GM23338 (cell line): ENCODE results near the gene TPM1.

Experiments
- EZH2 ChIP-seq: fragments of 200-600 bp; sonication (generic); IDR thresholded peaks from one replicate; pipeline ENCODE4 v1.8.0; 2017; ENCODE audit warnings: antibody characterized with exemption, mild to moderate bottlenecking, low read depth; ENCODE audit not compliant: unreplicated experiment
- EZH2phosphoT487 ChIP-seq: fragments of 200-600 bp; sonication (generic); IDR thresholded peaks from one replicate; pipeline ENCODE4 v1.8.1; 2018; ENCODE audit warnings: antibody characterized with exemption; ENCODE audit not compliant: unreplicated experiment
- JUNB ChIP-seq: IDR thresholded peaks from one replicate; pipeline ENCODE4 v1.6.1; 2016; ENCODE audit warnings: antibody characterized with exemption; ENCODE audit not compliant: unreplicated experiment
- POLR2AphosphoS5 ChIP-seq: IDR thresholded peaks from 2 replicates; pipeline ENCODE4 v1.6.1; 2016; ENCODE audit warnings: antibody characterized with exemption, low read depth
- STAT1 ChIP-seq: IDR thresholded peaks from one replicate; pipeline ENCODE4 v1.6.1; 2016; ENCODE audit warnings: antibody characterized with exemption; ENCODE audit not compliant: unreplicated experiment
- ZNF331 ChIP-seq: fragments of 250-450 bp; sonication (Bioruptor Pico); IDR thresholded peaks from 2 replicates; pipeline ENCODE4 v1.5.0; 2020; ENCODE audit warnings: low read depth, mild to moderate bottlenecking, moderate library complexity
- TF ChIP-seq, protein P1 (sequence below), 2 experiments: fragments of 200-600 bp in 1 of 2; sonication (generic) in 1 of 2; conservative IDR thresholded peaks; 2 replicates each; pipeline versions ENCODE4 v1.5.1 to v1.6.1; 2016 to 2017; ENCODE audit warnings: antibody characterized with exemption in 2 of 2, low read depth in 2 of 2, mild to moderate bottlenecking in 2 of 2, moderate library complexity in 1 of 2
- TF ChIP-seq, protein P2 (sequence below): IDR thresholded peaks from one replicate; pipeline ENCODE4 v1.6.1; 2018; ENCODE audit warnings: antibody characterized with exemption; ENCODE audit not compliant: unreplicated experiment

DNA sequence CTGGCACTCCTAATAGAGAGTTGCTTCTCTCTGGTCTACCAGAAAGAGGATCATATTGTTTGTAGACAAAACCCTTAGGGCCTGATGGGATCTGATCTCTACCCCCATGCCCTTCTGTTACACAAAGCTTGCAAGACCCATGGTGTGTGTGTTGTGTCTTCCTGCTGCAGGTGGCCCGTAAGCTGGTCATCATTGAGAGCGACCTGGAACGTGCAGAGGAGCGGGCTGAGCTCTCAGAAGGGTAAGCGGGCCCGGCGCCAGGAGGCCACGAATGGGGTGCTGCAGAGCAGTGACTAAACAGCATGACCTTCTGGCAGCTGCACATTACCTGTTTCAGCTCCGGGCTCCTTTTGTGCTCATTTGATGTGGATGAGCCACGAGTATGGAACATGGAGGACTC, 18.2 kb downstream of the TPM1 start:
- no peak for TF ChIP-seq POLR2AphosphoS5
- TF ChIP-seq, protein P1, sequence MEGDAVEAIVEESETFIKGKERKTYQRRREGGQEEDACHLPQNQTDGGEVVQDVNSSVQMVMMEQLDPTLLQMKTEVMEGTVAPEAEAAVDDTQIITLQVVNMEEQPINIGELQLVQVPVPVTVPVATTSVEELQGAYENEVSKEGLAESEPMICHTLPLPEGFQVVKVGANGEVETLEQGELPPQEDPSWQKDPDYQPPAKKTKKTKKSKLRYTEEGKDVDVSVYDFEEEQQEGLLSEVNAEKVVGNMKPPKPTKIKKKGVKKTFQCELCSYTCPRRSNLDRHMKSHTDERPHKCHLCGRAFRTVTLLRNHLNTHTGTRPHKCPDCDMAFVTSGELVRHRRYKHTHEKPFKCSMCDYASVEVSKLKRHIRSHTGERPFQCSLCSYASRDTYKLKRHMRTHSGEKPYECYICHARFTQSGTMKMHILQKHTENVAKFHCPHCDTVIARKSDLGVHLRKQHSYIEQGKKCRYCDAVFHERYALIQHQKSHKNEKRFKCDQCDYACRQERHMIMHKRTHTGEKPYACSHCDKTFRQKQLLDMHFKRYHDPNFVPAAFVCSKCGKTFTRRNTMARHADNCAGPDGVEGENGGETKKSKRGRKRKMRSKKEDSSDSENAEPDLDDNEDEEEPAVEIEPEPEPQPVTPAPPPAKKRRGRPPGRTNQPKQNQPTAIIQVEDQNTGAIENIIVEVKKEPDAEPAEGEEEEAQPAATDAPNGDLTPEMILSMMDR (conservative IDR thresholded peaks at IDR 0.05; ENCODE audit: low read depth in 2 of 2), result no peak
- no peak for TF ChIP-seq EZH2
- no peak for TF ChIP-seq ZNF331
- no peak for TF ChIP-seq JUNB
- TF ChIP-seq, protein P2, sequence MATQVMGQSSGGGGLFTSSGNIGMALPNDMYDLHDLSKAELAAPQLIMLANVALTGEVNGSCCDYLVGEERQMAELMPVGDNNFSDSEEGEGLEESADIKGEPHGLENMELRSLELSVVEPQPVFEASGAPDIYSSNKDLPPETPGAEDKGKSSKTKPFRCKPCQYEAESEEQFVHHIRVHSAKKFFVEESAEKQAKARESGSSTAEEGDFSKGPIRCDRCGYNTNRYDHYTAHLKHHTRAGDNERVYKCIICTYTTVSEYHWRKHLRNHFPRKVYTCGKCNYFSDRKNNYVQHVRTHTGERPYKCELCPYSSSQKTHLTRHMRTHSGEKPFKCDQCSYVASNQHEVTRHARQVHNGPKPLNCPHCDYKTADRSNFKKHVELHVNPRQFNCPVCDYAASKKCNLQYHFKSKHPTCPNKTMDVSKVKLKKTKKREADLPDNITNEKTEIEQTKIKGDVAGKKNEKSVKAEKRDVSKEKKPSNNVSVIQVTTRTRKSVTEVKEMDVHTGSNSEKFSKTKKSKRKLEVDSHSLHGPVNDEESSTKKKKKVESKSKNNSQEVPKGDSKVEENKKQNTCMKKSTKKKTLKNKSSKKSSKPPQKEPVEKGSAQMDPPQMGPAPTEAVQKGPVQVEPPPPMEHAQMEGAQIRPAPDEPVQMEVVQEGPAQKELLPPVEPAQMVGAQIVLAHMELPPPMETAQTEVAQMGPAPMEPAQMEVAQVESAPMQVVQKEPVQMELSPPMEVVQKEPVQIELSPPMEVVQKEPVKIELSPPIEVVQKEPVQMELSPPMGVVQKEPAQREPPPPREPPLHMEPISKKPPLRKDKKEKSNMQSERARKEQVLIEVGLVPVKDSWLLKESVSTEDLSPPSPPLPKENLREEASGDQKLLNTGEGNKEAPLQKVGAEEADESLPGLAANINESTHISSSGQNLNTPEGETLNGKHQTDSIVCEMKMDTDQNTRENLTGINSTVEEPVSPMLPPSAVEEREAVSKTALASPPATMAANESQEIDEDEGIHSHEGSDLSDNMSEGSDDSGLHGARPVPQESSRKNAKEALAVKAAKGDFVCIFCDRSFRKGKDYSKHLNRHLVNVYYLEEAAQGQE, result no peak
- no peak for TF ChIP-seq STAT1
- no peak for TF ChIP-seq EZH2phosphoT487
